ENCODE results near the gene NDRG4. TPM values are rescaled to one million over a fixed set of nuclear protein-coding genes. Genes with fewer than 3 reads are reported as not detected.

NDRG4 gene
- not detected in 2 replicates for total RNA-seq (2022)
- not detected for Bru-seq, nascent RNA
- percentile 2 among the genes with signal in this experiment for BruChase-seq, experiment 1, labeled RNA remaining after a 6-hour chase
- BruChase-seq, experiment 2, labeled RNA remaining after a 2-hour chase: not detected
- long read RNA-seq, partial matches to known transcripts: 0 of 8 reads
- long read RNA-seq, other reads (novel, unspliced or antisense): 4 of 8 reads

GRCh38 chr16:58499615-58500351, at the start of gene NDRG4:
NDRG4 (plus strand) TSS chr16:58500143; CDS start chr16:58500249, 106 bp downstream.
- POLR2A ChIA-PET: no interaction called here
- H3K27me3 Mint-ChIP-seq (ENCODE audit: insufficient read depth, unreplicated experiment): no peaks in the 10 kb centered on the region
- peaks cover 5% of the 10 kb centered on the region for H3K36me3 Mint-ChIP-seq (ENCODE audit: insufficient read depth, unreplicated experiment)
- intact Hi-C loops (cut with micrococcal nuclease): loop anchor here (5.0 kb wide), 1 partner anchor 163 kb away; no protein-coding TSS in a partner anchor
- H3K9me3 Mint-ChIP-seq (ENCODE audit: unreplicated experiment): no peaks in the 10 kb centered on the region
- no peak within 1 kb of the TSS for H3K4me3 Mint-ChIP-seq (ENCODE audit: unreplicated experiment)
- CTCF ChIA-PET: interaction anchor here (0.6 to 1.0 kb wide), 4 partner anchors 11 to 301 kb away, joined by 3 to 6 read pairs (median 3); no protein-coding TSS in a partner anchor
- no peak within 1 kb of the TSS for H3K27ac Mint-ChIP-seq (ENCODE audit: low read depth, unreplicated experiment)
- no TSS peak for BruUV-seq (replicated peaks)
- no peaks in the 10 kb centered on the region for H3K4me1 Mint-ChIP-seq (ENCODE audit: insufficient read depth, unreplicated experiment)
- DNase-seq (ENCODE audit: unreplicated experiment): peak; percentile 43
- no peak for TF ChIP-seq CTCF (IDR thresholded peaks at IDR 0.05; ENCODE audit: unreplicated experiment)

GRCh38 chr16:58450590-58450989, 49.4 kb upstream of the NDRG4 start:
- Mint-ChIP-seq H3K9me3 (ENCODE audit: unreplicated experiment) (no peaks in the 10 kb centered on the region), H3K27me3 (ENCODE audit: insufficient read depth, unreplicated experiment) (peaks cover 23% of the 10 kb centered on the region), H3K4me1 (ENCODE audit: insufficient read depth, unreplicated experiment) (peaks cover 6% of the 10 kb centered on the region), H3K36me3 (ENCODE audit: insufficient read depth, unreplicated experiment) (no peaks in the 10 kb centered on the region), H3K27ac (ENCODE audit: low read depth, unreplicated experiment) (no peak overlapping the region), H3K4me3 (ENCODE audit: unreplicated experiment) (no peak overlapping the region)
- CTCF ChIA-PET: interaction anchor here (0.6 to 0.8 kb wide), 2 partner anchors 34 to 103 kb away, joined by 3 read pairs; no protein-coding TSS in a partner anchor
- intact Hi-C loops (cut with micrococcal nuclease): no loop called here
- BruUV-seq (replicated peaks): no TSS peak
- no peak for DNase-seq (ENCODE audit: unreplicated experiment)
- TF ChIP-seq CTCF (IDR thresholded peaks at IDR 0.05; ENCODE audit: unreplicated experiment): no peak
- POLR2A ChIA-PET: interaction anchor here (1.4 to 2.0 kb wide), 2 partner anchors 41 to 84 kb away, joined by 3 to 7 read pairs; no protein-coding TSS in a partner anchor

- intact Hi-C loops (cut with micrococcal nuclease): no loop called here
- Mint-ChIP-seq H3K27me3 (ENCODE audit: insufficient read depth, unreplicated experiment) (peaks cover 23% of the 10 kb centered on the region), H3K9me3 (ENCODE audit: unreplicated experiment) (no peaks in the 10 kb centered on the region), H3K4me1 (ENCODE audit: insufficient read depth, unreplicated experiment) (peaks cover 6% of the 10 kb centered on the region), H3K27ac (ENCODE audit: low read depth, unreplicated experiment) (no peak overlapping the region), H3K4me3 (ENCODE audit: unreplicated experiment) (no peak overlapping the region), H3K36me3 (ENCODE audit: insufficient read depth, unreplicated experiment) (no peaks in the 10 kb centered on the region)
- ChIA-PET POLR2A (interaction anchor here (0.7 to 2.0 kb wide), 3 partner anchors 42 to 85 kb away, joined by 3 to 7 read pairs (median 3); no protein-coding TSS in a partner anchor), CTCF (interaction anchor here (0.8 to 1.2 kb wide), 2 partner anchors 8 to 35 kb away, joined by 3 to 4 read pairs; no protein-coding TSS in a partner anchor)
- BruUV-seq (replicated peaks): no TSS peak
- DNase-seq (ENCODE audit: unreplicated experiment): no peak
- TF ChIP-seq CTCF (IDR thresholded peaks at IDR 0.05; ENCODE audit: unreplicated experiment): no peak
Observed at GRCh38 chr16:58451265-58451689, 48.7 kb upstream of the NDRG4 start.

- no peak for TF ChIP-seq CTCF (IDR thresholded peaks at IDR 0.05; ENCODE audit: unreplicated experiment)
- Mint-ChIP-seq H3K36me3 (ENCODE audit: insufficient read depth, unreplicated experiment) (no peaks in the 10 kb centered on the region), H3K27ac (ENCODE audit: low read depth, unreplicated experiment) (no peak overlapping the region), H3K9me3 (ENCODE audit: unreplicated experiment) (no peaks in the 10 kb centered on the region), H3K4me3 (ENCODE audit: unreplicated experiment) (no peak overlapping the region), H3K27me3 (ENCODE audit: insufficient read depth, unreplicated experiment) (peaks cover 23% of the 10 kb centered on the region), H3K4me1 (ENCODE audit: insufficient read depth, unreplicated experiment) (peaks cover 6% of the 10 kb centered on the region)
- ChIA-PET POLR2A (interaction anchor here (0.5 to 2.0 kb wide), 9 partner anchors 8 to 1824 kb away, joined by 3 to 7 read pairs (median 4); partner anchors contain the start of gene GINS3), CTCF (interaction anchor here (0.6 to 1.4 kb wide), 6 partner anchors 8 to 238 kb away, joined by 3 to 9 read pairs (median 4); no protein-coding TSS in a partner anchor)
- intact Hi-C loops (cut with micrococcal nuclease): no loop called here
- BruUV-seq (replicated peaks): no TSS peak
- DNase-seq (ENCODE audit: unreplicated experiment): peak; percentile 22
Observed at GRCh38 chr16:58451945-58452401, 48.0 kb upstream of the NDRG4 start.

Data from MCF 10A (cell line).